Fibroblast of pulmonary artery (primary cell): ENCODE data around the gene STRADA.
A peak's percentile ranks its signal among the peaks of the same experiment; 100 is the strongest.
"Not testable (repeated sequence)": the region's sequence is repeated elsewhere in the genome, so short reads cannot be mapped to it uniquely, and the experiment has no call there.

Experiments used
- DNase-seq: peaks from one replicate; pipeline ENCODE4 v3.0.0-alpha.2; 2010; ENCODE audit warnings: low read depth
- H3K4me3 ChIP-seq: replicated peaks from 2 replicates; pipeline ENCODE4 v1.5.1; 2011; ENCODE audit warnings: low read depth, mild to moderate bottlenecking, control low read depth, low read length, moderate library complexity
- TF ChIP-seq, protein P1 (sequence below): IDR thresholded peaks from 2 replicates; pipeline ENCODE4 v1.5.1; 2011; ENCODE audit warnings: mild to moderate bottlenecking, control low read depth, low read length, inconsistent platforms; ENCODE audit errors: missing control alignments

The STRADA gene

DNA sequence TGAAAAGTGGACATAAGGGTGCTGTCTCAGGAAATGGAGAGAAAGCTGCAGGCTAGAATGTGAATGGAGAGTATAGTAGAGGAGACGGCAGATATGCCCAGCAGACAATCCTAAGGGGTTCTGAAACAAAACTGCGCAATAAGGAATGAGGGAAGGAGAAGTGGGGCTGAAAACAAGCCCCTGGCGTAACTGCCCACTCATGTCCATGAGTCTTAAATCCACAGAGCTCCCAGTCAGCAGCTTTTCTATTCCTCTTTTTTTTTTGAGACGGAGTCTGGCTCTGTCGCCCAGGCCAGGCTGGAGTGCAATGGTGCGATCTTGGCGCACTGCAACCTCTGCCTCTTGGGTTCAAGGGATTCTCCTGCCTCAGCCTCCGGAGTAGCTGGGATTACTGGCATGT lies 5.9 kb downstream of the STRADA start:
- TF ChIP-seq, protein P1, sequence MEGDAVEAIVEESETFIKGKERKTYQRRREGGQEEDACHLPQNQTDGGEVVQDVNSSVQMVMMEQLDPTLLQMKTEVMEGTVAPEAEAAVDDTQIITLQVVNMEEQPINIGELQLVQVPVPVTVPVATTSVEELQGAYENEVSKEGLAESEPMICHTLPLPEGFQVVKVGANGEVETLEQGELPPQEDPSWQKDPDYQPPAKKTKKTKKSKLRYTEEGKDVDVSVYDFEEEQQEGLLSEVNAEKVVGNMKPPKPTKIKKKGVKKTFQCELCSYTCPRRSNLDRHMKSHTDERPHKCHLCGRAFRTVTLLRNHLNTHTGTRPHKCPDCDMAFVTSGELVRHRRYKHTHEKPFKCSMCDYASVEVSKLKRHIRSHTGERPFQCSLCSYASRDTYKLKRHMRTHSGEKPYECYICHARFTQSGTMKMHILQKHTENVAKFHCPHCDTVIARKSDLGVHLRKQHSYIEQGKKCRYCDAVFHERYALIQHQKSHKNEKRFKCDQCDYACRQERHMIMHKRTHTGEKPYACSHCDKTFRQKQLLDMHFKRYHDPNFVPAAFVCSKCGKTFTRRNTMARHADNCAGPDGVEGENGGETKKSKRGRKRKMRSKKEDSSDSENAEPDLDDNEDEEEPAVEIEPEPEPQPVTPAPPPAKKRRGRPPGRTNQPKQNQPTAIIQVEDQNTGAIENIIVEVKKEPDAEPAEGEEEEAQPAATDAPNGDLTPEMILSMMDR, result no peak
- H3K4me3 ChIP-seq, result no peak overlapping the region
- DNase-seq, result no peak

DNA sequence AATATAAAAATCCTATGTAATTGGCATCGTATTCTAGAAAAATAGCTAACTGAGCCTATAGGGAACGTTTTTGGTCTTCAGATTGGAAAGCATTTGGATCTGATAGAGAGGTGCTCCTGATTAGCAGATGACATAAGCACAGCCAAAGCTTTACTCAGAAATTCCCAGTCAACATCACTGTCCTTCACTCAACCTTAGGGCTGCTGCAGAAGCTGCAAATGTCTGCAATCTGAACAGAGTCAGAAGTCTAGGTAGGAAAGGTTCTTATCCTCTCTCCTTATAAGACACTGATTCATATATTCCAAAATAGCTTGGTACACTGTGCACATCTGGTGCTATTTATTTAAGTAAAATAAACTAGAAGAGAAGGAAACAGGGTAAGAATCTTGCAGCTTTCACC lies 19.2 kb downstream of the STRADA start:
- no peak for DNase-seq
- TF ChIP-seq, protein P1, result no peak
- H3K4me3 ChIP-seq, result no peak overlapping the region

DNA sequence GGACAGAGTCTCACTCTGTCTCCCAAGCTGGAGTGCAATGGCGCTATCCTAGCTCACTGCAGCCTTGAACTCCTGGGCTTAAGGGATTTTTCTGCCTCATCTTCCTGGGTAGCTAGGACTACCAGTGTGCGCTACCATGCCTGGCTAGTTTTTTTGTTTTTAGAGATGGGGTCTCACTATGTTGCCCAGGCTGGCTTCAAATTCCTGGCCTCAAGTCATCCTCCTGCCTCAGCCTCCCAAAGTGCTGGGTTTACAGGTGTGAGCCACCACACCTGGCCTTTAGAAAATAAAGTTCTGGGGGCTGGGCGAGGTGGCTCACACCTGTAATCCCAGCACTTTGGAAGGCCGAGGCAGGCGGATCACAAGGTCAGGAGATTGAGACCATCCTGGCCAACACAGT lies 21.4 kb downstream of the STRADA start:
- DNase-seq, H3K4me3 ChIP-seq: not testable (repeated sequence)

DNA sequence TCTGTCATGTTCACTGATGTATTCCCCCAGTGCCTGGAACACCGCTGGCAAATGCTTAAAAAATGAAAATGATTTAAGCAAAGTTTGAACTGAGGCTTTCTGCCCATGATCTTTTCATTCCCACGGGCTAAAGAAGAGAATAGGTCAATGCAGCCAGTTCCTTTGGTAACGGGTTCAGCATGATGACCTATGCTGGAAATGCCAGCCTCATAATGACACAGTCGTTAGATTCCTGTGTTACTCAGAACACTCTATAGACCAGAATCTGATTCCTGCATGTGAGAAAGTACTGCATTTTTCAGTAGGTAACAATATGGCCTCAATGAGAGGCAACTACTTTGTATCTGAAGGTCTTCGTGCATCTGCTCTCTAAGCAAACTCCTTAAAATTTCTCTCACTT lies 22.6 kb downstream of the STRADA start:
- no peak for DNase-seq

DNA sequence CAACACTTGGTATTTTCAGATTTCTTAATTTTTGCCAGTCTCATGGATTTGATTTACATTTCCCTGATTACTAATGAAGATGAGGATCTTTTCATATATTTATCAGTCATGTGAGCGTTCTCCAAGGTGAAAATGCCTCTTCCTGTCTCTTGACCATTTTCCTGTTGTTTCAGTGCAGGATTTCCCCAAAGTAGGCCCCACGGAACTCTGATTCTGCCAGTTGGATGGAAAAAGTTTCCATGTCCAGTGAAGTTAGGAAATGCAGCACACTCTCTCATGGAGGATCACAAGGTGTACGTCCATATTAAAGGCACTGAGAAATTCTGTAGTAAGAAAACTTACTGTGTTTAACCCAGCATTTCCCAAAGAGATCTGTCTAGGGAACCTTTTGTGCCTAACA lies 25.2 kb downstream of the STRADA start:
- TF ChIP-seq, protein P1, result no peak
- no peak for DNase-seq
- no peak overlapping the region for H3K4me3 ChIP-seq

More for the DNA sequence above, 22.6 kb downstream of the STRADA start:
- TF ChIP-seq, protein P1, result no peak
- no peak overlapping the region for H3K4me3 ChIP-seq

DNA sequence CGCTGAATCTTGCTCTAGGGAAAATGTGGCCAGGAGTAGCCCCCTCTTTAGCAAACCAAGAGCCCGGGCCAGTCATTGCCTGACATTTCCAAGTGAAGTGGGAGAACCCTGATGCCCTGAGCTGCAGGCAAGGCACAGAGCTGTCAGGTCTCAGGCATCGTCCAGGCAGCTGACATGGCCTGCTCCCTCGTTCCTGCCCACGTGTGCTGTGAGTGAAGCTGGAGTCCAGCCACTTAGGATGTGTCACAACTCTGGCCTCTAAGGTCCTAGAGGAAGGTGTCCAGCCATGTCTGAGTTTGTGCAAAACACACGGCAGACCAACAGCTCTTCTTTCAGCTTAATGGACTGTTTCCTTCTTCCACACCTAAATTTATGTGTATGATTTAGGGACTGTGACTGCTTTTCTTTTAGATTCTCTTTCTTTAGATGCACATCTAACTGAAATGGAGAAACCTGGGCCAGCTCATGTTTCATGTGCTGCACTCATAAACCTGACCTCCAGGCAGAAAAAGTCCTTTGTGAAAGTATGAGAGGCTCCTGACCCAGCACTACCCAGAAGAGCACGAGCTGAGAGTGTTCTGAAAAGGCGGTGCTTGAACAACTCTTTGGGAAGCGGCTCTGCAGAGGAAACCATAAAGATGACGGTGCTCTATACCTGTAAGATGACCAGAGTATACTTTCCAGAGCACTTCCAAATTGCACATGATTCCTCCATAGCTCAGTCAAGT lies 26.9 kb downstream of the STRADA start:
- TF ChIP-seq, protein P1, result no peak
- H3K4me3 ChIP-seq, result no peak overlapping the region
- peak; percentile 46 for DNase-seq

DNA sequence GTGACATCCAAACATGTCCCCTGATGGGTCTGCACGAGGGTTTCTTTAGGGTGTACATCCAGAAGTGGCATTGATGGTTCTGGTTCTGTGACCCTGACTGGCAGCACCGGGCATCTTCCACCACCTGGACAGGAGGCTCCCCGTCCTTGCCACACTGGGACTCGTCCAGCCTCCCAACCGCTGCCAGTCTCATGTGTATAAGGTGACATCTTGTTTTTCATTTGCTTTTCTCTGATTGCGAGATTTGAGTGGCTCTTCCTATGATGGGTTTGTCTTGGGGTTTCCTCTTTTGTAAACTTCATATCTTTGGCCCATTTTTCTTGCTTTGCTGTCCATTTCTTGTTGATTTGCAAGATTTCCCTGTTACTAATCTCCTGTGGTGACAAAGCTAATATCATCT lies 32.5 kb downstream of the STRADA start:
- no peak for DNase-seq
- no peak overlapping the region for H3K4me3 ChIP-seq
- TF ChIP-seq, protein P1, result no peak
